Epithelial cell of esophagus (primary cell): Measurements from ENCODE around the gene YPEL2.
A peak's percentile ranks its signal among the peaks of the same experiment; 100 is the strongest.

Experiments
- DNase-seq: peaks from one replicate; pipeline ENCODE4 v3.0.0; 2010; ENCODE audit warnings: low read depth
- H3K4me3 ChIP-seq: 2 replicates; pipeline ENCODE4 v1.5.1; 2011; ENCODE audit warnings: mild to moderate bottlenecking, low read length, control low read depth
- CTCF ChIP-seq: IDR thresholded peaks from 2 replicates; pipeline ENCODE4 v1.5.1; 2011; ENCODE audit warnings: low read depth, mild to moderate bottlenecking, low read length, control low read depth, inconsistent platforms; ENCODE audit not compliant: insufficient read depth; ENCODE audit errors: missing control alignments

YPEL2 gene

GRCh38 chr17:59425085-59425931, 93.9 kb downstream of the YPEL2 start:
- no peak for DNase-seq
- no peak overlapping the region for H3K4me3 ChIP-seq
- TF ChIP-seq CTCF, result no peak

DNA sequence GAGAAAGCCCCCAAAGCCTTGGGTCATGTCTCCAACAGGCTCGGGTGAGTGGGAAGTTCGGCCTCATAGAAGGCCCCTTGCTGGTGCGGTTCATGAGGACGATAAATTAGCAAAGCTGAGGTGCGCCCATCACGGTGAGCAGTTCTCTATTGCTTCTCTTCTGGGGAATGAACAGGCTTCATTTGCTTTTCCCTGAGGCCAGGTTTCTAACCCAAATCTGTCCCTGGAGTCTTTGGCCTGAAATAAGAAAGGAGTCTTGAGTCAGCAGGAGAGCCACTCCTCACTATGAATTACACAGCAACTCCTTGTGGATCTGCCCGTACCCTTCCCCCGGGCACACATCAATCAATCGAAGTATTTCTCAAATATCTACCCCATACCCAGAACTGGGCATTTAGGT, 94.6 kb downstream of the YPEL2 start:
- TF ChIP-seq CTCF, result no peak
- H3K4me3 ChIP-seq, result no peak overlapping the region
- no peak for DNase-seq

DNA sequence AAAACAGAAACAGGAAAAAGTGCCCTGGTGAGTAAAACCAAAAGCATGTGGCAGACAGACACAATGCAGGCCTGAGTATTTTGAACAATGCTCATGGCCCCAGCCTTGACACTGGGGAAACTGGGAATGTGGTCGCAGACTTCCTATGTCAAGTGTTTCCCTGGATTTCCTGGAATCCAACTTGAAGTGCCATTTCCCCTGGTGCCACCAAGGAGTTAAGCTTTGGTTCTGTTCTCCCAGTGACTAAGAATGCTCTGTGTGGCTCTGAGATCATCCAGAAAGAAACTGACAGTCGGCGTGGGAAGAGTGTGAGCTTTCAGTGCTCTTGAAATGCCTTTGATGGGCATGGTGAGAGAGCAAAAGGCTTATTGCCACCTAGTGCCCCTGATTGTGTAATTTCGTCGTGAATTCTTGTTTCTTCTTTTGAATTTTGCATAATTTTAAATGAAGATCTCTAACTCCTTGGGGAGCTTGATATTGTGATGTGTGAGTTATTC, 96.0 kb downstream of the YPEL2 start:
- DNase-seq, result peak; percentile 70
- no peak for TF ChIP-seq CTCF
- H3K4me3 ChIP-seq, result no peak overlapping the region

GRCh38 chr17:59427996-59428395, 96.5 kb downstream of the YPEL2 start:
- no peak for TF ChIP-seq CTCF
- peak; percentile 42 for DNase-seq
- H3K4me3 ChIP-seq, result no peak overlapping the region

DNA sequence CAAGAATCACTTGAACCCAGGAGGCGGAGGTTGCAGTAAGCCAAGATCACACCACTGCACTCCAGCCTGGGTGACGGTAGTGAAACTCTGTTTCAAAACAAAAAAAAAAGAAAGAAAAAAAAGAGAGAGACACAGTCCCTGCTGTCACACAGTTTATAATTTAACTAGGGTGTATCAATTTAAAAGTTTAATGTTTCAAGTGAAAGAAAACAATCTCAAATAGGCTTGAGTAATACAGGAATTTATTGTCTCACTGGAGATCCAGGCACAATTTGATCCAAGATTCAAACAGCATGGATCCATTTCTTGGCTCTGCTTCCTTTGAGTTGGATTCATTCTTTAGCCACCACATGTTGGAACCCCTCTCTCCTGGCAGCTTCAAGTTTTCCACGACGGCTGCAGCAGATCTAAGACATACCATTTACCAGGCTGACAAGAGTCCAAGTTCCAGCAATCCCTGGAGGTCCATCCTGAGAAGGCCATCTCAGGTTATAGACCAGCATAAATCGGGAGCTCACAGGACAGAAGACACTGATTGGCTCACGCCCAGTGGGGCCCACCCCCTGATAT, 97.5 kb downstream of the YPEL2 start:
- TF ChIP-seq CTCF, result no peak
- no peak overlapping the region for H3K4me3 ChIP-seq
- DNase-seq, result no peak

DNA sequence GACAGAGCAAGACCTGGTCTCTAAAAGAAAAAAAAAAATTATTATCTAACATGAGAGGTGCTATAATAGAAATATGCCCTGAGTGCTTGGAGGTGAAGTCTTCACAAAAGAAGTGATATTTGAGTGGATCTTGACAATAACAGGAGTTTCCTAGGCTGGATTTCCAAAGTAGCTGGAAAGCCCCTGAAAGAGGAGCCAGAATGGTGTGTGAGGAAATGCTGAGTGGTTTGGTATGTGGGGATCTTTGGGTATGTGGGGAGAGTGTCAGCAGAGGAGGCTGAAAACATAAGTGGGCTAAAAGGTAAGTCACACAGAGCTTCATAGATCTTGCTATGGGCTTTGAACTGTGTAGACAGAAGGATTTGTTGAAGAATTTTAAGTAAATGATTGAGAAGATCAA, 100.1 kb downstream of the YPEL2 start:
- no peak overlapping the region for H3K4me3 ChIP-seq
- DNase-seq, result no peak
- TF ChIP-seq CTCF, result no peak

DNA sequence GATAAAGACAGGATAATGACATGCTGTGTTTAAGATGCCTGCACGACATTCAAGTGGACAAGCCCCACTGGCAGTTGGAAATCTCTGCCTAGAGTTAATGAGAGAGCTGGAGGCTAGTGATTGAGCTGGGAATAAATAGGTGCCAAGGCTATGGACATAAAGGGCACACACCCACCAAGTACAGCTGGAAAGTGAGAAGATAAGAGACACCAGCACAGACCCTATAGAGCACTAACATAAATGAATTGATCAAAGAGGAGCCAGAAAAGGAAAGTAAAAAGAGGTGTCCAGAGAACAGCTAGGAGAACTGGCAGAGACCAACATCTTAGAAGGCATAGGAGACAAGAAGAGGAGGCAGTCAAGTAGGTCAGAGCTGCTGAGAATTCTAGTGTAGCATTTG, 101.2 kb downstream of the YPEL2 start:
- no peak overlapping the region for H3K4me3 ChIP-seq
- TF ChIP-seq CTCF, result no peak
- no peak for DNase-seq
